Neuronal stem cell (in vitro differentiated cells): ENCODE measurements around the gene HOXB9.

Experiments
- DNase-seq: peaks from one replicate; pipeline ENCODE4 v3.0.0-alpha.2; 2013; ENCODE audit warnings: low spot score
- H2AFZ ChIP-seq: one replicate; pipeline ENCODE4 v1.6.1; 2013; ENCODE audit warnings: mild to moderate bottlenecking, low read length, inconsistent platforms
- H2AK5ac ChIP-seq: 2 replicates; pipeline ENCODE4 v1.6.1; 2013; ENCODE audit warnings: low read depth, mild to moderate bottlenecking, inconsistent platforms, low read length, moderate library complexity, mixed read lengths
- H2BK120ac ChIP-seq: 2 replicates; pipeline ENCODE4 v1.6.1; 2013; ENCODE audit warnings: low read depth, mild to moderate bottlenecking, inconsistent platforms, low read length, moderate library complexity, mixed read lengths
- H2BK12ac ChIP-seq: one replicate; pipeline ENCODE4 v1.6.1; 2013; ENCODE audit warnings: low read length, inconsistent platforms
- H2BK15ac ChIP-seq: 2 replicates; pipeline ENCODE4 v1.6.1; 2013; ENCODE audit warnings: mild to moderate bottlenecking, low read length, inconsistent platforms, mixed read lengths
- H2BK5ac ChIP-seq: one replicate; pipeline ENCODE4 v1.6.1; 2013; ENCODE audit warnings: inconsistent platforms, mild to moderate bottlenecking, low read length, moderate library complexity
- H3K14ac ChIP-seq: one replicate; pipeline ENCODE4 v1.6.1; 2013; ENCODE audit warnings: low read length, inconsistent platforms
- H3K18ac ChIP-seq: 2 replicates; pipeline ENCODE4 v1.6.1; 2013; ENCODE audit warnings: low read length, inconsistent platforms
- H3K23ac ChIP-seq: 2 replicates; pipeline ENCODE4 v1.6.1; 2013; ENCODE audit warnings: low read depth, mild to moderate bottlenecking, mixed read lengths, low read length, inconsistent platforms; ENCODE audit not compliant: poor library complexity
- H3K27ac ChIP-seq: replicated peaks from 3 replicates; pipeline ENCODE4 v1.5.1; 2013; ENCODE audit warnings: low read length, inconsistent platforms
- H3K27me3 ChIP-seq, 3 experiments: 2 replicates each; pipeline ENCODE4 v1.6.1; 2013; ENCODE audit warnings: low read length in 3 of 3, mild to moderate bottlenecking in 2 of 3, inconsistent platforms in 1 of 3, low read depth in 1 of 3, mixed read lengths in 1 of 3, moderate library complexity in 1 of 3; ENCODE audit not compliant: control insufficient read depth in 3 of 3, insufficient read depth in 3 of 3
- H3K36me3 ChIP-seq, 2 donors: replicated peaks in 1 of 2; 2 replicates each; pipeline ENCODE4 v1.6.1; 2013; ENCODE audit warnings: low read length in 2 of 2; ENCODE audit not compliant: control insufficient read depth in 2 of 2, insufficient read depth in 2 of 2
- H3K4ac ChIP-seq: 2 replicates; pipeline ENCODE4 v1.6.1; 2013; ENCODE audit warnings: inconsistent platforms, mild to moderate bottlenecking, low read length, moderate library complexity
- H3K4me1 ChIP-seq, 2 donors: 1 replicate in 1 of 2; 2 replicates in 1 of 2; pipeline ENCODE4 v1.6.1; 2013; ENCODE audit warnings: low read length in 2 of 2, low read depth in 1 of 2; ENCODE audit not compliant: control insufficient read depth in 2 of 2, insufficient read depth in 1 of 2
- H3K4me2 ChIP-seq: one replicate; pipeline ENCODE4 v1.6.1; 2013; ENCODE audit warnings: mild to moderate bottlenecking, low read length, inconsistent platforms; ENCODE audit not compliant: insufficient read depth, poor library complexity, severe bottlenecking
- H3K4me3 ChIP-seq, 2 donors: 2 replicates each; pipeline ENCODE4 v1.5.1; 2013; ENCODE audit warnings: low read length in 2 of 2, mild to moderate bottlenecking in 2 of 2, inconsistent platforms in 1 of 2, moderate library complexity in 1 of 2
- H3K79me1 ChIP-seq: one replicate; pipeline ENCODE4 v1.6.1; 2013; ENCODE audit warnings: low read depth, mild to moderate bottlenecking, inconsistent platforms, low read length, moderate library complexity
- H3K9ac ChIP-seq: one replicate; pipeline ENCODE4 v1.6.1; 2013; ENCODE audit warnings: mild to moderate bottlenecking, low read depth, low read length, inconsistent platforms; ENCODE audit not compliant: poor library complexity
- H3K9me3 ChIP-seq, 2 donors: replicated peaks in 1 of 2; 2 replicates each; pipeline versions ENCODE3 to v1.6.1; 2013; ENCODE audit warnings: low read length in 2 of 2, mild to moderate bottlenecking in 2 of 2, inconsistent platforms in 1 of 2, low read depth in 1 of 2, mixed read lengths in 1 of 2, moderate library complexity in 1 of 2; ENCODE audit not compliant: control insufficient read depth in 2 of 2, insufficient read depth in 1 of 2
- H4K8ac ChIP-seq: one replicate; pipeline ENCODE4 v1.6.1; 2013; ENCODE audit warnings: low read depth, mild to moderate bottlenecking, inconsistent platforms, low read length, moderate library complexity
- H4K91ac ChIP-seq: one replicate; pipeline ENCODE4 v1.6.1; 2013; ENCODE audit warnings: low read length, low read depth, mild to moderate bottlenecking, inconsistent platforms; ENCODE audit not compliant: poor library complexity
- WGBS, 2 donors: extraction: QIAGEN DNeasy Blood & Tissue Kit; methylation state at CpG; one replicate each; pipeline ENCODE4 v1.1.7; 2013; ENCODE audit warnings: missing lambda C conversion rate in 2 of 2, mixed read lengths in 1 of 2; ENCODE audit not compliant: insufficient read length in 2 of 2, insufficient replicate concordance in 1 of 2; ENCODE audit errors: extremely low coverage in 2 of 2; 5-methylcytosine and 5-hydroxymethylcytosine counted together

Gene HOXB9

GRCh38 chr17:48642059-48642842, 16.1 kb upstream of the HOXB9 start:
- no peak overlapping the region for H3K9ac ChIP-seq
- H4K8ac ChIP-seq = no peak overlapping the region
- peak overlapping the region; percentile 44 for H3K23ac ChIP-seq
- no peak overlapping the region for H3K4me3 ChIP-seq
- no peak overlapping the region for H2BK5ac ChIP-seq
- H3K36me3 ChIP-seq = no peaks in the 10 kb centered on the region
- no peak overlapping the region for H2AFZ ChIP-seq
- no peak overlapping the region for H2BK120ac ChIP-seq
- H2AK5ac ChIP-seq = no peak overlapping the region
- H3K4me1 ChIP-seq = no peaks in the 10 kb centered on the region
- no peak overlapping the region for H2BK15ac ChIP-seq
- H3K9me3 ChIP-seq = peaks cover 2 to 3% of the 10 kb centered on the region in 2 donors
- no CpG with 5 or more reads among the region's 58 CpGs for WGBS, 2 donors
- H3K27me3 ChIP-seq = peaks cover 60 to 100% (median 100%) of the 10 kb centered on the region in 3 experiments
- no peak overlapping the region for H3K18ac ChIP-seq
- H4K91ac ChIP-seq = no peak overlapping the region
- no peak overlapping the region for H3K4me2 ChIP-seq
- H3K14ac ChIP-seq = no peak overlapping the region
- no peak overlapping the region for H2BK12ac ChIP-seq
- H3K79me1 ChIP-seq = no peaks in the 10 kb centered on the region
- no peak overlapping the region for H3K27ac ChIP-seq
- no peak for DNase-seq
- H3K4ac ChIP-seq = no peak overlapping the region

GRCh38 chr17:48641541-48642058, 15.4 kb upstream of the HOXB9 start:
- no peak overlapping the region for H3K23ac ChIP-seq
- no peak overlapping the region for H2BK5ac ChIP-seq
- H2AK5ac ChIP-seq = no peak overlapping the region
- H3K27ac ChIP-seq = no peak overlapping the region
- H3K9ac ChIP-seq = no peak overlapping the region
- H2BK15ac ChIP-seq = no peak overlapping the region
- no peaks in the 10 kb centered on the region for H3K36me3 ChIP-seq
- H3K4ac ChIP-seq = no peak overlapping the region
- no peak overlapping the region for H4K91ac ChIP-seq
- peaks cover 57 to 100% (median 100%) of the 10 kb centered on the region in 3 experiments for H3K27me3 ChIP-seq
- H3K18ac ChIP-seq = no peak overlapping the region
- no peaks in the 10 kb centered on the region for H3K79me1 ChIP-seq
- no peak overlapping the region for H2AFZ ChIP-seq
- no peak overlapping the region for H4K8ac ChIP-seq
- H3K4me3 ChIP-seq = no peak overlapping the region
- peaks cover 2 to 3% of the 10 kb centered on the region in 2 donors for H3K9me3 ChIP-seq
- no peak overlapping the region for H2BK12ac ChIP-seq
- no peak overlapping the region for H3K14ac ChIP-seq
- WGBS, 2 donors = no CpG with 5 or more reads among the region's 29 CpGs
- no peak overlapping the region for H3K4me2 ChIP-seq
- H2BK120ac ChIP-seq = no peak overlapping the region
- no peak for DNase-seq
- no peaks in the 10 kb centered on the region for H3K4me1 ChIP-seq

- Histone ChIP-seq H2BK15ac (no peak overlapping the region), H3K79me1 (no peaks in the 10 kb centered on the region), H3K4me2 (no peak overlapping the region), H3K9ac (no peak overlapping the region), H3K4me3 (no peak overlapping the region), H2BK5ac (no peak overlapping the region), H2BK12ac (no peak overlapping the region), H2AK5ac (no peak overlapping the region), H3K18ac (no peak overlapping the region), H3K36me3 (no peaks in the 10 kb centered on the region), H3K4me1 (no peaks in the 10 kb centered on the region), H3K14ac (no peak overlapping the region), H3K4ac (no peak overlapping the region), H4K91ac (no peak overlapping the region), H3K27me3 (peaks cover 53 to 100% (median 98%) of the 10 kb centered on the region in 3 experiments), H2BK120ac (no peak overlapping the region), H3K27ac (no peak overlapping the region), H2AFZ (no peak overlapping the region), H4K8ac (no peak overlapping the region), H3K9me3 (peaks cover 2 to 3% of the 10 kb centered on the region in 2 donors), H3K23ac (no peak overlapping the region)
- WGBS, 2 donors = no CpG with 5 or more reads among the region's 1 CpG
- DNase-seq = no peak
Observed at GRCh38 chr17:48640858-48641180, 14.7 kb upstream of the HOXB9 start.

GRCh38 chr17:48639982-48640857, 14.1 kb upstream of the HOXB9 start:
- no peak overlapping the region for H2BK15ac ChIP-seq
- H4K91ac ChIP-seq = no peak overlapping the region
- no peak overlapping the region for H3K9ac ChIP-seq
- H3K4ac ChIP-seq = no peak overlapping the region
- WGBS, 2 donors = no CpG with 5 or more reads among the region's 6 CpGs
- H3K36me3 ChIP-seq = no peaks in the 10 kb centered on the region
- no peaks in the 10 kb centered on the region for H3K79me1 ChIP-seq
- H2BK120ac ChIP-seq = no peak overlapping the region
- no peaks in the 10 kb centered on the region for H3K4me1 ChIP-seq
- peaks cover 53 to 100% (median 98%) of the 10 kb centered on the region in 3 experiments for H3K27me3 ChIP-seq
- no peak overlapping the region for H3K18ac ChIP-seq
- no peak overlapping the region for H3K27ac ChIP-seq
- peaks cover 2 to 3% of the 10 kb centered on the region in 2 donors for H3K9me3 ChIP-seq
- no peak overlapping the region for H2BK12ac ChIP-seq
- H4K8ac ChIP-seq = no peak overlapping the region
- H2BK5ac ChIP-seq = no peak overlapping the region
- no peak overlapping the region for H3K14ac ChIP-seq
- no peak overlapping the region for H2AFZ ChIP-seq
- no peak overlapping the region for H3K4me3 ChIP-seq
- no peak for DNase-seq
- no peak overlapping the region for H2AK5ac ChIP-seq
- H3K23ac ChIP-seq = no peak overlapping the region
- no peak overlapping the region for H3K4me2 ChIP-seq
